LNCaP clone FGC (cell line): ENCODE results near the gene VLDLR.

Experiments
- DNase-seq: peaks from one replicate; pipeline ENCODE4 v3.0.0-alpha.2; 2011; ENCODE audit warnings: low read depth
- H3K4me3 ChIP-seq: 2 replicates; pipeline ENCODE4 v1.5.1; 2011; ENCODE audit warnings: mild to moderate bottlenecking, low read depth, low read length, control low read depth
- TF ChIP-seq, protein P1 (sequence below): IDR thresholded peaks from 2 replicates; pipeline ENCODE4 v1.5.1; 2012; ENCODE audit warnings: mild to moderate bottlenecking; ENCODE audit not compliant: control insufficient read depth, insufficient read depth; ENCODE audit errors: extremely low read depth

VLDLR gene

GRCh38 chr9:2628919-2629318, 7.3 kb downstream of the VLDLR start:
- H3K4me3 ChIP-seq = no peak overlapping the region
- TF ChIP-seq, protein P1, sequence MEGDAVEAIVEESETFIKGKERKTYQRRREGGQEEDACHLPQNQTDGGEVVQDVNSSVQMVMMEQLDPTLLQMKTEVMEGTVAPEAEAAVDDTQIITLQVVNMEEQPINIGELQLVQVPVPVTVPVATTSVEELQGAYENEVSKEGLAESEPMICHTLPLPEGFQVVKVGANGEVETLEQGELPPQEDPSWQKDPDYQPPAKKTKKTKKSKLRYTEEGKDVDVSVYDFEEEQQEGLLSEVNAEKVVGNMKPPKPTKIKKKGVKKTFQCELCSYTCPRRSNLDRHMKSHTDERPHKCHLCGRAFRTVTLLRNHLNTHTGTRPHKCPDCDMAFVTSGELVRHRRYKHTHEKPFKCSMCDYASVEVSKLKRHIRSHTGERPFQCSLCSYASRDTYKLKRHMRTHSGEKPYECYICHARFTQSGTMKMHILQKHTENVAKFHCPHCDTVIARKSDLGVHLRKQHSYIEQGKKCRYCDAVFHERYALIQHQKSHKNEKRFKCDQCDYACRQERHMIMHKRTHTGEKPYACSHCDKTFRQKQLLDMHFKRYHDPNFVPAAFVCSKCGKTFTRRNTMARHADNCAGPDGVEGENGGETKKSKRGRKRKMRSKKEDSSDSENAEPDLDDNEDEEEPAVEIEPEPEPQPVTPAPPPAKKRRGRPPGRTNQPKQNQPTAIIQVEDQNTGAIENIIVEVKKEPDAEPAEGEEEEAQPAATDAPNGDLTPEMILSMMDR = no peak
- DNase-seq = no peak

DNA sequence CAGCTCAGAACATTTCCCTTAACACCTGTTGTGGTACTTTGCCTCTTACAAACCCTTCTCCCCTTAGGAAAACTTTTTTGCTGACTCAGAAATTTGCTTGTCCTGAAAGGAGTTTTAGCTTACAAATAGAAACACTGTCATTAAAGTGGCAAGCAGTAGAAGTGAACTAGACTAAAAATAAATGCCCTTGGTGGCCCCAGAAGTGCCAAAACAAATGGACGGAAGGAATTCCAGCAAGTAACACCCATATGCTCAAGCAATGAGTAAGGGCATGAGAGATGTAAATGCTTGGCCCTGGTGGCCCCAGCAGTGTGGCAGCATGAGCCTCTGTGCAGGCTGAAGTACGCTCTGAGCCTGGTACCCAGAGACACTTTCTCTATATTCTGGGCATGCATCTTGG, 8.6 kb downstream of the VLDLR start:
- H3K4me3 ChIP-seq = no peak overlapping the region
- no peak for DNase-seq
- TF ChIP-seq, protein P1 = no peak

GRCh38 chr9:2631263-2631662, 9.7 kb downstream of the VLDLR start:
- TF ChIP-seq, protein P1 = no peak
- no peak for DNase-seq
- no peak overlapping the region for H3K4me3 ChIP-seq

DNA sequence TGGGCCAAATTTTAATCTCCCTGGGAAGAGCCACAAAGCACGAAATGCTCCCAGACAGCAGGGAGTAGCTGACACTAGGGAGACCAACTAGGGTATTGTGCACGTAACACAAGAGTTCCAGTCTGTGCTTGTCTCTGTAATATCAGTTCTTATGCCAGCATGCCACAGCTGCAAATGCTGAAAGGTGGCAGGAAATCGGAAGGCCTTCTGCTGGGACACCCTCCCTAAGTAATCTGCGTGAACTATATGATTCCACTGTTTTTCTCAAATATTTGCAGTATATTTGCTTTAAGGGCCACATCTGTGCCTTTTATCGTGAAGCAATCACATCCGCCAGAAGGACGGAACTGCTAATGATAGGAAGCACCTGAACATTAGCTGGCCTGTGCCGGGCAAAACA, 12.6 kb downstream of the VLDLR start:
- DNase-seq = no peak
- no peak overlapping the region for H3K4me3 ChIP-seq
- TF ChIP-seq, protein P1 = no peak

GRCh38 chr9:2634818-2635217, 13.2 kb downstream of the VLDLR start:
- no peak for DNase-seq

GRCh38 chr9:2635922-2636321, 14.3 kb downstream of the VLDLR start:
- H3K4me3 ChIP-seq = no peak overlapping the region
- DNase-seq = no peak
- TF ChIP-seq, protein P1 = no peak

More at GRCh38 chr9:2634818-2635217, 13.2 kb downstream of the VLDLR start:
- TF ChIP-seq, protein P1 = no peak
- no peak overlapping the region for H3K4me3 ChIP-seq

- H3K4me3 ChIP-seq = no peak overlapping the region
- TF ChIP-seq, protein P1 = no peak
- DNase-seq = no peak
Observed at GRCh38 chr9:2637390-2637789, 15.8 kb downstream of the VLDLR start.
